ENCODE measurements around the gene IGHMBP2.

Gene IGHMBP2

DNA sequence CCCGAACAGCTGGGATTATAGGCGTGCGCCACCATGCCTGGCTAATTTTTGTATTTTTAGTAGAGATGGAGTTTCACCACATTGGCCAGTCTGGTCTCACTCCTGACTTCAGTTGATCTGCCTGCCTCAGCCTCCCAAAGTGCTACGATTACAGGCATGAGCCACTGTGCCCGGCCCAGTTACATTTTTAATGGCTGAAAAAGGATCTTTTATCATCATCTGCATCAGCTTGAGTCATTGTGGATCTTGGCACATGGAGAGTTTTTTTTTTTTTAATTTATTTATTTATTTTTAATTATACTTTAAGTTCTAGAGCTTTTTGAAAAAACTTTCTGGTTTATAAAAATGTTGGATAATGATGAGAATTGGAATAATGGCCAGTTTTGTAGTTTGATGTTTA, 8.6 kb downstream of the IGHMBP2 start:
- no peak for TF ChIP-seq CTCF (IDR thresholded peaks at IDR 0.05; ENCODE audit: insufficient read depth, low read depth, low read length, missing control alignments)
- no peak for DNase-seq (ENCODE audit: low read depth)
- H3K4me3 ChIP-seq (ENCODE audit: low read depth, low read length), result no peak overlapping the region

DNA sequence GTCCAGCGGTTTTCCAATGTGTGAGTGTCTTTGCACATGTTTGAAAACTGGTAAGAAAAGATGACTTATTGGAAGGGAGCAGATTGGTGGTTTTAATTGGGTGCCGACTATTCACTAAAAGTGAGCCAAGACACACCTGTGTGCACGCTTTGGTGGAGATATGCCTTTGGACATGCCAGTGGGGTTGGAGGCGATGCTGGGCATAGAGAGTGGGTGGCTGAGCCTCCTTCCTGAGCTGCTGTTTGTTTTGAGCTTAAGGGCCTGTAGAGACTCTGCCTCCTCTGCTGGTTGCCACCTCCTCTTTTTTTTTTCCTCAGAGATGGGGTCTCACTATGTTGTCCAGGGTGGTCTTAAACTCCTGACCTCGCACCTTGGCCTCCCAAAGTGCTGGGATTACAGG, 9.5 kb downstream of the IGHMBP2 start:
- no peak for TF ChIP-seq CTCF (IDR thresholded peaks at IDR 0.05; ENCODE audit: insufficient read depth, low read depth, low read length, missing control alignments)
- H3K4me3 ChIP-seq (ENCODE audit: low read depth, low read length), result no peak overlapping the region
- DNase-seq (ENCODE audit: low read depth), result no peak

DNA sequence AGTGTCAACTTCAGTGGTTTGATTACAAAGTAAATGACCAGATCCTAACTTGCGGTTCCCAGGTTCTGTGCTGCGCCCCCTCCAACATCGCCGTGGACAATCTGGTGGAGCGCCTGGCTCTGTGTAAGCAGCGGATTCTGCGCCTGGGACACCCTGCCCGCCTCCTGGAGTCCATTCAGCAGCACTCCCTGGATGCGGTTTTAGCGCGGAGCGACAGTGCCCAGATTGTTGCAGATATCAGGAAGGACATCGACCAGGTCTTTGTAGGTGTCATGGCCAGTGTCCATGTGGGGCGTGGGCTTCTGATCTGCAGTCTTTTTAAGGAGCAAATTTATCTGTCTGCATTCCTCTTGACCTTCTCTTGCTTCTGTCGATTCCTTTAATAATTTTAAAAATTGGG, 11.1 kb downstream of the IGHMBP2 start:
- DNase-seq (ENCODE audit: low read depth), result no peak
- TF ChIP-seq CTCF (IDR thresholded peaks at IDR 0.05; ENCODE audit: insufficient read depth, low read depth, low read length, missing control alignments), result no peak
- no peak overlapping the region for H3K4me3 ChIP-seq (ENCODE audit: low read depth, low read length)

DNA sequence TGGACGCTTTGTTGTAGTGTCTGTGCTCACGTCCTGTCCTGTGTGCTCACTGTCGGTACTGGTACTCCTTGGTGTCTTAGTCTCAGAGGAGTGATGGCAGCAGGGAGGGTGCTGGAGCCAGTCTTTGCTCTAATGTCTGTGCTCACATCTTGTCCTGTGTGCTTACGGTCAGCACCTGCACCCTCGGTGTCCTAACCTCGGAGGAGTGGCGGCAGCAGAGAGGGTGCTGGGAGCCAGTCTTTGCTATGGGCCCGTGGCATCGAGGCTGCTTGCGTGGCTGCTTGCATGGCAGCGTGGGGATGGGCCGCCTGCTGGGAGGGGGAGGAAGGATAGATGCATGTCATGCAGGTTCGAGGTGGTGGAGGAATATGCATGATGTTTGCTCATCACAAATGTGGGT, 12.7 kb downstream of the IGHMBP2 start:
- no peak overlapping the region for H3K4me3 ChIP-seq (ENCODE audit: low read depth, low read length)
- TF ChIP-seq CTCF (IDR thresholded peaks at IDR 0.05; ENCODE audit: insufficient read depth, low read depth, low read length, missing control alignments), result no peak
- no peak for DNase-seq (ENCODE audit: low read depth)

GRCh38 chr11:68923614-68924013, 19.9 kb downstream of the IGHMBP2 start:
- DNase-seq (ENCODE audit: low read depth), result no peak
- TF ChIP-seq CTCF (IDR thresholded peaks at IDR 0.05; ENCODE audit: insufficient read depth, low read depth, low read length, missing control alignments), result no peak
- no peak overlapping the region for H3K4me3 ChIP-seq (ENCODE audit: low read depth, low read length)

- no peak for TF ChIP-seq CTCF (IDR thresholded peaks at IDR 0.05; ENCODE audit: insufficient read depth, low read depth, low read length, missing control alignments)
- DNase-seq (ENCODE audit: low read depth), result no peak
- no peak overlapping the region for H3K4me3 ChIP-seq (ENCODE audit: low read depth, low read length)
Observed at GRCh38 chr11:68924073-68924925, 20.6 kb downstream of the IGHMBP2 start.

DNA sequence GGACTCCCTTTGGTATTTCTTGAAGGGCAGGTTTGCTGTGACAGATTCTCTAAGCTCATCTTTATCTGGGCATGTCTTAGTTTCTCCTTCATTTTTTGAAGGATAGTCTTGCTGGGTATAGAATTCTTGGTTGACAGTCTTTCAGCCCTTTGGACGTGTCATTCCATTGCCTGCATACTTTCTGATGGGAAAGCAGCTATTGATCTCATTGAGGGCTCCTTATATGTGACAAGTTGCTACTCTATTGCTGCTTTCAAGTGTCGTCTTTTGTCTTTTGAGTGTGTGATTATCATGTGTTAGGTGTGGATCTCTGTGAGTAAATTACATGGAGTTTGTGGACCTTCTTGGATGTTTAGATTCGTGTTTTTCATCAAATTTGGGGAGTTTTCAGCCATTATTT, 21.9 kb downstream of the IGHMBP2 start:
- H3K4me3 ChIP-seq (ENCODE audit: low read depth, low read length), result no peak overlapping the region
- no peak for DNase-seq (ENCODE audit: low read depth)
- no peak for TF ChIP-seq CTCF (IDR thresholded peaks at IDR 0.05; ENCODE audit: insufficient read depth, low read depth, low read length, missing control alignments)
